HCT116 (cell line): ENCODE measurements around the gene FRMD8. TPM values are rescaled to one million over a fixed set of nuclear protein-coding genes. Genes with fewer than 3 reads are reported as not detected.

Experiments
- ATAC-seq: fragments of 200-7000 bp; cut with Tn5 transposase; 2 replicates; pipeline ENCODE4 v1.9.1; 2020; ENCODE audit warnings: mild to moderate bottlenecking, moderate library complexity
- BruUV-seq: library from RNA; stranded (reverse); fragments of 400-500 nt; replicated peaks from 2 replicates; lab custom pipeline; 2021; lab: Mats Ljungman, UMichigan
- CTCF ChIA-PET: fragments of 300-600 bp; sonication (Branson Sonifier 250); formaldehyde crosslinking; loops from one replicate; lab custom pipeline; 2021; ENCODE audit warnings: antibody characterized with exemption; lab: Charles Lee
- POLR2A ChIA-PET: fragments of 300-600, 350-600 bp; sonication (Branson Sonifier 250); formaldehyde crosslinking; loops from one replicate; lab custom pipeline; 2021; ENCODE audit warnings: antibody characterized with exemption; lab: Charles Lee
- RAD21 ChIA-PET, 2 experiments: fragments of 300-600 bp; sonication (Branson Sonifier 250); formaldehyde crosslinking; loops; one replicate each; lab custom pipeline; 2023; ENCODE audit warnings: low total read pairs in 2 of 2; ENCODE audit not compliant: uncharacterized antibody in 2 of 2, unreplicated experiment in 2 of 2, low non-redundant PET in 1 of 2; lab: Charles Lee
- DNase-seq: peaks from one replicate; pipeline ENCODE4 v3.0.0-alpha.2; 2010; ENCODE audit warnings: low read depth, low spot score
- H2AFZ ChIP-seq: fragments of 200-600 bp; shearing (Covaris generic), sonication (generic); 2 replicates; pipeline ENCODE4 v1.6.1; 2017; ENCODE audit warnings: low read depth, mixed run types, mixed read lengths, antibody characterized with exemption, low read length; ENCODE audit not compliant: poor library complexity, severe bottlenecking
- H3K27ac ChIP-seq: 2 replicates; pipeline ENCODE4 v1.5.1; 2012; ENCODE audit warnings: low read depth, low read length
- H3K27me3 ChIP-seq: fragments of 200-600 bp; sonication (generic); 2 replicates; pipeline ENCODE4 v1.6.1; 2016; ENCODE audit warnings: mixed run types, low read length, mixed read lengths; ENCODE audit not compliant: insufficient read depth
- H3K36me3 ChIP-seq, 2 experiments: fragments of 200-500 bp in 1 of 2; fragments of 200-600 bp in 1 of 2; sonication (Bioruptor generic) in 1 of 2; sonication (generic) in 1 of 2; 2 replicates each; pipeline versions ENCODE4 v1.5.1 to v1.6.1; 2014 to 2016; ENCODE audit warnings: low read length in 2 of 2, inconsistent platforms in 1 of 2, mixed read lengths in 1 of 2, mixed run types in 1 of 2; ENCODE audit not compliant: insufficient read depth in 2 of 2, control insufficient read depth in 1 of 2
- H3K4me1 ChIP-seq, 2 experiments: fragments of 200-600 bp in 1 of 2; sonication (generic) in 1 of 2; 2 replicates each; pipeline versions ENCODE4 v1.5.1 to v1.6.1; 2012 to 2017; ENCODE audit warnings: low read length in 2 of 2, inconsistent platforms in 1 of 2, mild to moderate bottlenecking in 1 of 2, mixed read lengths in 1 of 2, mixed run types in 1 of 2, moderate library complexity in 1 of 2; ENCODE audit not compliant: insufficient read depth in 2 of 2, control insufficient read depth in 1 of 2
- H3K4me2 ChIP-seq: fragments of 200-600 bp; sonication (generic); 2 replicates; pipeline ENCODE4 v1.6.1; 2017; ENCODE audit warnings: mixed run types, low read length, mixed read lengths
- H3K4me3 ChIP-seq, 2 experiments: fragments of 200-600 bp in 1 of 2; sonication (generic) in 1 of 2; replicated peaks in 1 of 2; 2 replicates each; pipeline ENCODE4 v1.5.1; 2011 to 2016; ENCODE audit warnings: low read length in 2 of 2, control low read depth in 1 of 2, low read depth in 1 of 2, mild to moderate bottlenecking in 1 of 2, mixed read lengths in 1 of 2, mixed run types in 1 of 2
- H3K79me2 ChIP-seq: fragments of 200-600 bp; sonication (generic); 2 replicates; pipeline ENCODE4 v1.6.1; 2017; ENCODE audit warnings: mild to moderate bottlenecking, mixed run types, low read length, moderate library complexity, mixed read lengths; ENCODE audit not compliant: insufficient read depth
- H3K9ac ChIP-seq: fragments of 200-600 bp; sonication (generic); 2 replicates; pipeline ENCODE4 v1.6.1; 2016; ENCODE audit warnings: low read length, mixed read lengths
- H3K9me2 ChIP-seq: fragments of 200-600 bp; sonication (generic), shearing (Covaris generic); 2 replicates; pipeline ENCODE4 v1.6.1; 2017; ENCODE audit warnings: mixed run types, mild to moderate bottlenecking, moderate library complexity; ENCODE audit not compliant: insufficient read depth
- H3K9me3 ChIP-seq, 2 experiments: fragments of 200-500 bp in 1 of 2; fragments of 200-600 bp in 1 of 2; sonication (Bioruptor generic) in 1 of 2; sonication (generic) in 1 of 2; 2 replicates each; pipeline ENCODE4 v1.6.1; 2014 to 2017; ENCODE audit warnings: low read length in 2 of 2, mixed read lengths in 2 of 2, inconsistent platforms in 1 of 2, low read depth in 1 of 2, mild to moderate bottlenecking in 1 of 2, mixed run types in 1 of 2, moderate library complexity in 1 of 2; ENCODE audit not compliant: control insufficient read depth in 1 of 2, insufficient read depth in 1 of 2
- H4K20me1 ChIP-seq: fragments of 200-600 bp; sonication (generic), shearing (Covaris generic); 2 replicates; pipeline ENCODE4 v1.6.1; 2017; ENCODE audit warnings: mixed run types, mild to moderate bottlenecking, moderate library complexity; ENCODE audit not compliant: insufficient read depth
- CBX3 ChIP-seq: IDR thresholded peaks from 2 replicates; pipeline ENCODE4 v1.6.1; 2012; ENCODE audit warnings: low read depth
- CEBPB ChIP-seq: IDR thresholded peaks from 2 replicates; pipeline ENCODE4 v1.6.1; 2012; ENCODE audit warnings: low read depth
- CTCF ChIP-seq, 3 experiments: fragments of 200-600 bp in 1 of 3; sonication (generic) in 1 of 3; IDR thresholded peaks in 2 of 3; conservative IDR thresholded peaks in 1 of 3; 2 replicates each; pipeline ENCODE4 v1.5.1; 2012 to 2017; ENCODE audit warnings: low read depth in 2 of 3, low read length in 2 of 3, antibody characterized with exemption in 1 of 3, borderline replicate concordance in 1 of 3, control low read depth in 1 of 3, mild to moderate bottlenecking in 1 of 3, mixed read lengths in 1 of 3, mixed run types in 1 of 3, moderate library complexity in 1 of 3; ENCODE audit not compliant: insufficient read depth in 1 of 3
- ELF1 ChIP-seq: IDR thresholded peaks from 2 replicates; pipeline ENCODE4 v1.6.1; 2012; ENCODE audit warnings: low read depth, borderline replicate concordance
- JUND ChIP-seq: IDR thresholded peaks from 2 replicates; pipeline ENCODE4 v1.6.1; 2012
- RAD21 ChIP-seq: IDR thresholded peaks from 2 replicates; pipeline ENCODE4 v1.6.1; 2012; ENCODE audit warnings: low read depth, mild to moderate bottlenecking
- SRF ChIP-seq: IDR thresholded peaks from 2 replicates; pipeline ENCODE4 v1.6.1; 2012; ENCODE audit warnings: low read depth
- YY1 ChIP-seq: IDR thresholded peaks from 2 replicates; pipeline ENCODE4 v1.6.1; 2011; ENCODE audit warnings: low read length, low read depth, moderate library complexity, mild to moderate bottlenecking; ENCODE audit not compliant: insufficient replicate concordance; ENCODE audit errors: extremely low read depth
- intact Hi-C: fragments of 100-400 bp; cut with micrococcal nuclease; formaldehyde crosslinking; loops from 2 replicates; pipeline ENCODE4 v1.10.0; 2022
- total RNA-seq: library from RNA; stranded (reverse); gene quantifications from one replicate; pipeline ENCODE4 v1.2.1, GENCODE V29; 2021; ENCODE audit not compliant: unreplicated experiment

The FRMD8 gene
- total RNA-seq, 1 experiment from 2014 or later: 35.8 TPM

- RAD21 ChIA-PET: no interaction called here
- intact Hi-C loops: loop anchor here (5.0 kb wide), 2 partner anchors 123 to 188 kb away; partner anchors contain the start of genes FAM89B and ZNRD2
- H3K4me3 ChIP-seq: no peak overlapping the region
Measured at GRCh38 chr11:65384301-65384889, 2.0 kb upstream of the FRMD8 start.

More at GRCh38 chr11:65384301-65384889, 2.0 kb upstream of the FRMD8 start:
- POLR2A ChIA-PET: interaction anchor here (1.1 to 2.9 kb wide), 4 partner anchors 35 to 122 kb away, joined by 3 to 12 read pairs (median 8); partner anchors contain the start of gene NEAT1
- H3K9me3 ChIP-seq: no peaks in the 10 kb centered on the region
- CTCF ChIA-PET: interaction anchor here (1.9 kb wide), 1 partner anchor 32 kb away, joined by 5 read pairs; no protein-coding TSS in a partner anchor
- DNase-seq (no peak), ATAC-seq (no peak)
- no peaks in the 10 kb centered on the region for H4K20me1 ChIP-seq
- no TSS peak for BruUV-seq
- H3K27me3 ChIP-seq: no peaks in the 10 kb centered on the region
- 0 out of 2 replicates have a peak overlapping the region, but pooled peaks have one; percentile 3 for H3K9ac ChIP-seq
- no peak overlapping the region for H2AFZ ChIP-seq
- H3K4me1 ChIP-seq: peaks cover 55 to 72% of the 10 kb centered on the region in 2 experiments
- TF ChIP-seq YY1 (no peak), RAD21 (no peak), CEBPB (no peak), CBX3 (no peak), SRF (no peak), JUND (no peak), CTCF (IDR thresholded peaks at IDR 0.05 in 2 of 3, conservative IDR thresholded peaks at IDR 0.05 in 1 of 3; ENCODE audit: borderline replicate concordance in 1 of 3, insufficient read depth in 1 of 3, low read depth in 2 of 3, low read length in 2 of 3) (no peak), ELF1 (no peak)
- TF ChIP-seq, all 23 proteins: peak for 0
- peak overlapping the region; percentile 99 for H3K27ac ChIP-seq
- peaks cover 13% of the 10 kb centered on the region; the same call in 1 of the 2 replicates for H3K79me2 ChIP-seq
- peaks cover 0 to 8% of the 10 kb centered on the region in 2 experiments; a peak in 3 of 4 replicates for H3K36me3 ChIP-seq
- no peaks in the 10 kb centered on the region for H3K9me2 ChIP-seq
- H3K4me2 ChIP-seq: peak overlapping the region; percentile 85; the same call in 1 of the 2 replicates
